ENCODE results near the gene WSB1. TPM values are rescaled to one million over a fixed set of nuclear protein-coding genes. Genes with fewer than 3 reads are reported as not detected.
A peak's percentile ranks its signal among the peaks of the same experiment; 100 is the strongest.

Gene WSB1
- total RNA-seq, 1 donor from 2014 or later = 452 TPM

DNA sequence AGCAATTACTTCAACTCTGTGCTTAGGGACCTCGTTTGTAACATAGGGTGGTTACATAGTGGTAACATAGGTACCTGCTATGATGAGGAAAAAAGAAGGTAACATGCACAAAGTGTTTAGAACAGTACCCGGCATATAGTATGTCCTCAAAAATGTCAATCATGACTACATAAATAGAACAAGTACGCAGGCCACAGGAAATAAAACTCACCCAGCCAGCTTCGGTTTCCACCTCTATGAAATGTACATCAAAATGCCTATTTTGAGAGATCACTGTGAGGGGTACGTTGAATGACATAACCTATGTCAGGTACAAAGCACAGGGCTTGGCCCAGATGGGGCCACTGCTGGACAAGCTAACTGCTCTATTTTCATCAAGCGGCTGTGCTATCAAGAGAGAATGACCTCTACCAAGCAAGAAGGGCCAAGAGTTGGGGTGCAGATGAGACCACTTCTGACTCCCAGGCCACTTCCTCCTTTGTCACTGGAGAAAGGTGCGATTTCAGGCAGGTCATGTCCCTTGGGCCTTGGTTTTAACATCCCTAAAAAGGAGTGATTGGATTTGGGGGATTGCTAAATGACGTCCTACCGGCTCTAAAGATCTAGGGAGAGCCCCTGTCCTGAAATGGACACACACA, 45.4 kb downstream of the WSB1 start:
- H3K4me1 Mint-ChIP-seq (ENCODE audit: low read depth) = no peaks in the 10 kb centered on the region
- TF ChIP-seq, protein P1, sequence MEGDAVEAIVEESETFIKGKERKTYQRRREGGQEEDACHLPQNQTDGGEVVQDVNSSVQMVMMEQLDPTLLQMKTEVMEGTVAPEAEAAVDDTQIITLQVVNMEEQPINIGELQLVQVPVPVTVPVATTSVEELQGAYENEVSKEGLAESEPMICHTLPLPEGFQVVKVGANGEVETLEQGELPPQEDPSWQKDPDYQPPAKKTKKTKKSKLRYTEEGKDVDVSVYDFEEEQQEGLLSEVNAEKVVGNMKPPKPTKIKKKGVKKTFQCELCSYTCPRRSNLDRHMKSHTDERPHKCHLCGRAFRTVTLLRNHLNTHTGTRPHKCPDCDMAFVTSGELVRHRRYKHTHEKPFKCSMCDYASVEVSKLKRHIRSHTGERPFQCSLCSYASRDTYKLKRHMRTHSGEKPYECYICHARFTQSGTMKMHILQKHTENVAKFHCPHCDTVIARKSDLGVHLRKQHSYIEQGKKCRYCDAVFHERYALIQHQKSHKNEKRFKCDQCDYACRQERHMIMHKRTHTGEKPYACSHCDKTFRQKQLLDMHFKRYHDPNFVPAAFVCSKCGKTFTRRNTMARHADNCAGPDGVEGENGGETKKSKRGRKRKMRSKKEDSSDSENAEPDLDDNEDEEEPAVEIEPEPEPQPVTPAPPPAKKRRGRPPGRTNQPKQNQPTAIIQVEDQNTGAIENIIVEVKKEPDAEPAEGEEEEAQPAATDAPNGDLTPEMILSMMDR (IDR thresholded peaks at IDR 0.05; ENCODE audit: unreplicated experiment) = no peak
- no peaks in the 10 kb centered on the region for H3K36me3 Mint-ChIP-seq (ENCODE audit: insufficient read depth)
- H3K27me3 Mint-ChIP-seq = no peaks in the 10 kb centered on the region
- H3K4me3 Mint-ChIP-seq (ENCODE audit: low read depth) = no peak overlapping the region
- H3K9me3 Mint-ChIP-seq (ENCODE audit: low read depth) = no peaks in the 10 kb centered on the region
- no peak overlapping the region for H3K27ac Mint-ChIP-seq
- no peak for DNase-seq (ENCODE audit: low spot score, unreplicated experiment)

DNA sequence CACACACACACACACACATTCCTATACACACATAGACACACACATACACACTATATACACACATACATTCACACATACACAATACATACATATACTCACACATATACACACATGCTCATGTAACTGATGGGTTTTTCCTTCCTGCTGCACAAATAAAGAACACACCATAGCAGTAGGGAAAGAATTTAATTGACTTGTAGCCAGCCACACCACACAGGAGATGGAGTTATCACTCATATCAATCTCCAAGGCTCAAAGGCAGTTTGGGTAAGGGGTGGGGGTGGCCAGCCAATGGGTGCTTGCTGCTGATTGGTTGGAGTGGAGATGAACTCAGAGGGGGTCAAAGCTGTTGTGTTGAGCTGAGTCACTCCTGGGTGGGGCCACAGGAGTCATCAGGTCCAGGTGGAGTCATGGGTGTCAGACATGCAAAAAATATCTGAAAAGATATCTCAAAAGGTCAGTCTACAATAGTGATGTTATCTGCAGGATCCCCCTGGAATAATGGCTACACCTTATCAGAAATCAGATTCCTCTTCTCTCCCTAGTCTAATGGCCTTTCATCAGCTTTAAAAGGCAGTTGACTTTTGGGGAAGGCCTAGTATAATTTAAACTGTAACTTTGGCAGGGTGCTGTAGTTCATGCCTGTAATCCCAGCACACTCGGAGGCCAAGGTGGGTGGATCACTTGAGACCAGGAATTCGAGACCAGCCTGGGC, 46.1 kb downstream of the WSB1 start:
- TF ChIP-seq, protein P1 (IDR thresholded peaks at IDR 0.05; ENCODE audit: unreplicated experiment) = no peak
- no peaks in the 10 kb centered on the region for H3K27me3 Mint-ChIP-seq
- H3K36me3 Mint-ChIP-seq (ENCODE audit: insufficient read depth) = no peaks in the 10 kb centered on the region
- no peak overlapping the region for H3K4me3 Mint-ChIP-seq (ENCODE audit: low read depth)
- peaks cover 3% of the 10 kb centered on the region for H3K4me1 Mint-ChIP-seq (ENCODE audit: low read depth)
- no peaks in the 10 kb centered on the region for H3K9me3 Mint-ChIP-seq (ENCODE audit: low read depth)
- no peak overlapping the region for H3K27ac Mint-ChIP-seq
- DNase-seq (ENCODE audit: low spot score, unreplicated experiment) = no peak

DNA sequence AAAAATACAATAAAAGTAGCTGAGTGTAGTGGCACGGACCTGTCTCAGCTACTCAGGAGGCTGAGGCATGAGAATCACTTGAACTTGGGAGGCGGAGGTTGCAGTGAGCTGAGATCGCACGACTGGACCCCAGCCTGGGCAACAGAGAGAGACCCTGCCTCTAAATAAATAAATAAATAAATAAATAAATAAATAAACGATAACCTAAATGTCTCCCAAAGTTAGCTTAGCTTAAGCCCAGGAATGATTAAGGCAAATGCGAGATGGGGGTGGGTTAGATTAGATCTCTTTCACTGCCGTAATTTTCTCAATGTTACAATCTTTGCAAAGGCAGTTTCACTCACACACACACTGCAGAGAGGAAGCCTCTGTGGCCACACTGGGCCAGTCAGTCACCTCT, 46.7 kb downstream of the WSB1 start:
- no peak for DNase-seq (ENCODE audit: low spot score, unreplicated experiment)
- no peaks in the 10 kb centered on the region for H3K36me3 Mint-ChIP-seq (ENCODE audit: insufficient read depth)
- H3K27me3 Mint-ChIP-seq = no peaks in the 10 kb centered on the region
- TF ChIP-seq, protein P1 (IDR thresholded peaks at IDR 0.05; ENCODE audit: unreplicated experiment) = no peak
- H3K4me3 Mint-ChIP-seq (ENCODE audit: low read depth) = no peak overlapping the region
- no peak overlapping the region for H3K27ac Mint-ChIP-seq
- H3K4me1 Mint-ChIP-seq (ENCODE audit: low read depth) = peaks cover 4% of the 10 kb centered on the region
- H3K9me3 Mint-ChIP-seq (ENCODE audit: low read depth) = no peaks in the 10 kb centered on the region

DNA sequence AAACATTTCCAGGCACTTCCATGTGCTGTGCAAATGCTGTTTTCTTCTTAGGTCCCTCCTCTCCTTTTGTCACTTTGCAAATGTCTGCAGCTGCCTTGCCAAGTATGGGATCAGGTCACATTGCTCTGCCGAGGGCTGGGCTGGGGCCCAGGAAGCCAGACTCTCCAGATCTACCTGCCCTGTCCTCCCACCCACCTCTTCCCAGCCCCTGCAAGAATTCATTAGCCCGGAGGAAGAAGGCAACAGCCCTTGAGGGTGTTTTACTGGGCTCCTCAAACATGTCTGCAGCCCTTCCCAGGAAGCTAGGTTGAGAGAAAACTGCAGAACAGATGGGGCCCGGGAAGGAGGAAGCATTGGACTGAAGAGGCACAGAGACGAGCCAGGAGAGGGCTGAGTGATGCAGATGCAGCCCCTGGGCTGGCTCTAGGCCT, 47.1 kb downstream of the WSB1 start:
- Mint-ChIP-seq H3K27me3 (no peaks in the 10 kb centered on the region), H3K27ac (peak overlapping the region; percentile 64), H3K9me3 (ENCODE audit: low read depth) (no peaks in the 10 kb centered on the region), H3K36me3 (ENCODE audit: insufficient read depth) (no peaks in the 10 kb centered on the region), H3K4me1 (ENCODE audit: low read depth) (peaks cover 4% of the 10 kb centered on the region), H3K4me3 (ENCODE audit: low read depth) (no peak overlapping the region)
- no peak for DNase-seq (ENCODE audit: low spot score, unreplicated experiment)
- TF ChIP-seq, protein P1 (IDR thresholded peaks at IDR 0.05; ENCODE audit: unreplicated experiment) = no peak

DNA sequence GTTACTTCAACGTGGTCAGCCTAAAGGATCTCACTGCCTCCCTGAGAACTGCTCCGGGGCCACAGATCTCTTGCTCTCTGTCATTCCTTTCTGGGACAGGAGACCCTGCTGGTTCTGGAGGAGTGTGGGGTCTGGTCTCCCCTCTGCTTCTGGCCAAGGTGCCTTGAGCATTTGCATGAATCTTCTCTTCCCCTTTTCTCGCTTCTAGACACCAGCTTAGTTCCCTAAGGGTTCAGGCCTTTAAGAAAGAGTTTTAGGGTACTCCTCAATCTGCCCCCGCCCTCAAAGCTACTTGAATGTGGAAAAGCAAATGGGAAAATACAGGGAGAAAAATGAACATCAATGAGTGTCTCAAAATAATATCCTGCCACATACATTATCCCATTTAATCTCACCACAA, 48.1 kb downstream of the WSB1 start:
- TF ChIP-seq, protein P1 (IDR thresholded peaks at IDR 0.05; ENCODE audit: unreplicated experiment) = no peak
- H3K4me1 Mint-ChIP-seq (ENCODE audit: low read depth) = peaks cover 4% of the 10 kb centered on the region

More for the DNA sequence above, 48.1 kb downstream of the WSB1 start:
- no peak for DNase-seq (ENCODE audit: low spot score, unreplicated experiment)
- Mint-ChIP-seq H3K27ac (peak overlapping the region; percentile 84), H3K36me3 (ENCODE audit: insufficient read depth) (no peaks in the 10 kb centered on the region), H3K27me3 (no peaks in the 10 kb centered on the region), H3K4me3 (ENCODE audit: low read depth) (no peak overlapping the region), H3K9me3 (ENCODE audit: low read depth) (no peaks in the 10 kb centered on the region)

All from progenitor cell of endocrine pancreas (in vitro differentiated cells).